HepG2 (cell line): Measurements from ENCODE around the gene CENPP. TPM values are rescaled to one million over a fixed set of nuclear protein-coding genes. Genes with fewer than 3 reads are reported as not detected.

Source experiments
- ARNTL ChIP-seq: sonication (generic); formaldehyde crosslinking; IDR thresholded peaks from 2 replicates; pipeline ENCODE4 v1.4.0; 2020; ENCODE audit warnings: mild to moderate bottlenecking, missing genetic modification reagents
- FLYWCH1 ChIP-seq: sonication (generic); formaldehyde crosslinking; IDR thresholded peaks from 2 replicates; pipeline ENCODE4 v1.8.1; 2023; ENCODE audit warnings: mild to moderate bottlenecking, missing genetic modification reagents
- HDAC1 ChIP-seq: sonication (generic); formaldehyde crosslinking; IDR thresholded peaks from 2 replicates; pipeline ENCODE4 v1.5.1; 2020; ENCODE audit warnings: mild to moderate bottlenecking, missing genetic modification reagents
- KDM1A ChIP-seq: IDR thresholded peaks from 2 replicates; pipeline ENCODE4 v1.6.1; 2016; ENCODE audit warnings: missing compliant biosample characterization
- MBNL3 ChIP-seq: fragments of 250-450 bp; sonication (Bioruptor Pico); conservative IDR thresholded peaks from 2 replicates; pipeline ENCODE4 v1.8.0; 2022; ENCODE audit warnings: mild to moderate bottlenecking, inconsistent platforms
- MYC ChIP-seq: sonication (generic); formaldehyde crosslinking; IDR thresholded peaks from 2 replicates; pipeline ENCODE4 v1.9.0; 2021; ENCODE audit warnings: missing genetic modification reagents, borderline replicate concordance
- NFE2L2 ChIP-seq: fragments of 150-350 bp; IDR thresholded peaks from 2 replicates; pipeline ENCODE4 v1.6.1; 2014; ENCODE audit warnings: low read length
- NR2F6 ChIP-seq, 2 experiments: IDR thresholded peaks; 2 replicates each; pipeline ENCODE4 v1.6.1; 2016; ENCODE audit warnings: antibody characterized with exemption in 1 of 2, mild to moderate bottlenecking in 1 of 2
- PREB ChIP-seq: sonication (generic); formaldehyde crosslinking; IDR thresholded peaks from 2 replicates; pipeline ENCODE4 v1.4.0; 2020; ENCODE audit warnings: missing genetic modification reagents
- SNAI1 ChIP-seq: sonication (generic); formaldehyde crosslinking; IDR thresholded peaks from 2 replicates; pipeline ENCODE4 v1.5.0; 2020; ENCODE audit warnings: mild to moderate bottlenecking, missing genetic modification reagents, borderline replicate concordance
- SOX6 ChIP-seq, 2 experiments: fragments of 450-650 bp in 1 of 2; sonication (generic) in 1 of 2; formaldehyde crosslinking in 1 of 2; IDR thresholded peaks; 2 replicates each; pipeline versions ENCODE4 v1.4.0 to v1.6.1; 2017 to 2020; ENCODE audit warnings: antibody characterized with exemption in 1 of 2, mild to moderate bottlenecking in 1 of 2, missing genetic modification reagents in 1 of 2
- SRSF9 ChIP-seq: fragments of 200-400 bp; formaldehyde crosslinking; IDR thresholded peaks from 2 replicates; pipeline ENCODE4 v1.6.1; 2018; ENCODE audit warnings: borderline replicate concordance, mild to moderate bottlenecking, low read depth, low read length; ENCODE audit not compliant: insufficient read depth, poor library complexity, severe bottlenecking
- TCF12 ChIP-seq, 2 experiments: fragments of 450-650 bp in 1 of 2; sonication (generic) in 1 of 2; formaldehyde crosslinking in 1 of 2; IDR thresholded peaks; 2 replicates each; pipeline versions ENCODE4 v1.6.1 to v1.8.0; 2017 to 2022; ENCODE audit warnings: antibody characterized with exemption in 1 of 2, mild to moderate bottlenecking in 1 of 2, missing genetic modification reagents in 1 of 2, moderate library complexity in 1 of 2
- ZFP1 ChIP-seq: IDR thresholded peaks from 2 replicates; pipeline ENCODE4 v1.6.1; 2016
- ZFYVE20 ChIP-seq: sonication (generic); formaldehyde crosslinking; IDR thresholded peaks from 2 replicates; pipeline ENCODE4 v1.8.0; 2023; ENCODE audit warnings: low read depth, mild to moderate bottlenecking, moderate library complexity, missing genetic modification reagents, borderline replicate concordance
- ZIK1 ChIP-seq: sonication (generic); formaldehyde crosslinking; IDR thresholded peaks from 2 replicates; pipeline ENCODE4 v1.5.0; 2020; ENCODE audit warnings: mild to moderate bottlenecking, low read depth, missing genetic modification reagents, borderline replicate concordance
- ZNF501 ChIP-seq: sonication (generic); formaldehyde crosslinking; IDR thresholded peaks from 2 replicates; pipeline ENCODE4 v1.5.1; 2020; ENCODE audit warnings: mild to moderate bottlenecking, moderate library complexity, missing genetic modification reagents
- ZNF567 ChIP-seq: sonication (generic); formaldehyde crosslinking; IDR thresholded peaks from 2 replicates; pipeline ENCODE4 v1.8.1; 2023; ENCODE audit warnings: mild to moderate bottlenecking, missing genetic modification reagents, borderline replicate concordance
- ZNF703 ChIP-seq: sonication (generic); formaldehyde crosslinking; IDR thresholded peaks from 2 replicates; pipeline ENCODE4 v1.5.1; 2020; ENCODE audit warnings: missing genetic modification reagents, mild to moderate bottlenecking, moderate library complexity, borderline replicate concordance
- ZNF713 ChIP-seq: sonication (generic); formaldehyde crosslinking; IDR thresholded peaks from 2 replicates; pipeline ENCODE4 v1.4.0; 2020; ENCODE audit warnings: mild to moderate bottlenecking, missing genetic modification reagents
- ZNF775 ChIP-seq: sonication (generic); formaldehyde crosslinking; IDR thresholded peaks from 2 replicates; pipeline ENCODE4 v1.4.0; 2020; ENCODE audit warnings: missing genetic modification reagents, mild to moderate bottlenecking, moderate library complexity, borderline replicate concordance
- polyA plus RNA-seq, 8 experiments: library from polyadenylated mRNA; depleted of rRNA in 3 of 8; stranded (reverse) in 7 of 8; unstranded in 1 of 8; fragments of >200 nt; fragmentation: Illumina TruSeq in 4 of 8; extraction: Trizol in 4 of 8; gene quantifications; 2 replicates each; pipeline versions ENCODE4 v1.2.1 to v1.2.3, GENCODE V29; 2011 to 2016; ENCODE audit warnings: low read depth in 4 of 8, missing spikeins in 1 of 8, mixed read lengths in 1 of 8; ENCODE audit not compliant: insufficient read depth in 1 of 8
- total RNA-seq, 5 experiments: library from RNA; depleted of rRNA; stranded (reverse); fragments of >200 nt; fragmentation: Illumina TruSeq; extraction: Trizol; gene quantifications; 2 replicates each; pipeline ENCODE4 v1.2.3, GENCODE V29; 2016; ENCODE audit warnings: low read depth in 1 of 5
- TF ChIP-seq, protein P1 (sequence below): sonication (generic); formaldehyde crosslinking; IDR thresholded peaks from 2 replicates; pipeline ENCODE4 v1.4.0; 2020; ENCODE audit warnings: missing genetic modification reagents
- TF ChIP-seq, protein P2 (sequence below): sonication (generic); formaldehyde crosslinking; IDR thresholded peaks from 2 replicates; pipeline ENCODE4 v1.4.0; 2020; ENCODE audit warnings: low read depth, mild to moderate bottlenecking, missing genetic modification reagents
- TF ChIP-seq, protein P3 (sequence below): sonication (generic); formaldehyde crosslinking; IDR thresholded peaks from 2 replicates; pipeline ENCODE4 v1.4.0; 2020; ENCODE audit warnings: mild to moderate bottlenecking, missing genetic modification reagents

Gene CENPP
- total and polyA plus RNA-seq, 2 of the 13 experiments (the other 11 are each of a cell fraction or from before 2014, with no cell fraction given): 2.0 to 11.4 TPM

DNA sequence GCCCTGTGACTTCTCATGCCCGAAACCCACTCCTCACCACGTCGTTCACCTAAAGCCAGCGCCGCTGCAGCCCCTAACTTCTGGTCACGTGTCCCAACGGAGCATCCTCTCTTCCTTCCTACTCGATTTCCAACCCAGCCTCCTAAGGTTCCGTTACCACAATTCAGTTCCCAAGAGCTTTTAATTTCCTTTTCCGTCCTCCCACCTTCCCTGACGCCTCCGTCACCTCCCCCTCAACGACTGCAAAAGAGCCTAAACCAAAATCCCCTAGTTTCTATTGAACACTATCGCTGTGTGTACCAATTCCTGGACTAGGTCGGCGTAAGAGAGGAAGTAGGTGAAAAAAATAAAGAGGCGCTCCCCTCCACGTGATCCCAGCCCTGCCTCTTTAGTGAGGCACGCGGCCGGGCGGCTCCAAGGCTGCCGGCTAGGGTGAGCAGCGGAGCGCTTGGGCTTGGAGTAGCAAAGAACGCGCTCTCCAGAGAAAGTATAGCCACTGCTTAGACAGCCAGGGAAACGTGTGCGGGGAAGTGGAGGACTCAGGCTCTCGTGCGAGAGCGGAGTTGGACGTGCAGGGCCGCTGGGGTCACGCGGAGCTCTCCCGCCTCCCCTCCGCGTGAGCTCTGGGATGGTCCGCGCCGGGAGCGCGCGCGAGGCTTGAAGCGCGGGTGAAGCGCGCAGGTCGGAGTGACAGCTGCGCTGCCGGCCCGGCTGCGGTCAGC, at the start of gene CENPP, which contains the start of gene NOL8 (continued):
- TF ChIP-seq ZNF703 (CRISPR knock-in tag) (peak; percentile 61), PREB (no peak), MYC (CRISPR knock-in tag) (peak; percentile 96), ZFP1 (CRISPR knock-in tag) (peak; percentile 90), TCF12 (IDR thresholded peaks at IDR 0.05) (no peak), TCF12 (CRISPR knock-in tag; IDR thresholded peaks at IDR 0.05) (peak; percentile 51; the same call in 1 of the 2 replicates), ARNTL (CRISPR knock-in tag) (peak; percentile 99), ZFYVE20 (CRISPR knock-in tag) (0 out of 2 replicates have a peak, but pooled peaks have one; percentile 47), ZNF775 (CRISPR knock-in tag) (no peak), NFE2L2 (no peak), SRSF9 (no peak), HDAC1 (CRISPR knock-in tag) (peak; percentile 100), SOX6 (IDR thresholded peaks at IDR 0.05) (no peak), SOX6 (CRISPR knock-in tag; IDR thresholded peaks at IDR 0.05) (peak; percentile 73), ZNF501 (peak; percentile 84), NR2F6 (IDR thresholded peaks at IDR 0.05) (peak; percentile 59; the same call in 1 of the 2 replicates), NR2F6 (CRISPR knock-in tag; IDR thresholded peaks at IDR 0.05) (peak; percentile 6; the same call in 1 of the 2 replicates), ZNF567 (CRISPR knock-in tag) (no peak), KDM1A (CRISPR knock-in tag) (no peak), MBNL3 (CRISPR knock-in tag) (no peak), ZIK1 (CRISPR knock-in tag) (no peak; the same call in 1 of the 2 replicates), ZNF713 (CRISPR knock-in tag) (no peak), SNAI1 (CRISPR knock-in tag) (peak; percentile 81; the same call in 1 of the 2 replicates), FLYWCH1 (CRISPR knock-in tag) (no peak)
- TF ChIP-seq, protein P1, sequence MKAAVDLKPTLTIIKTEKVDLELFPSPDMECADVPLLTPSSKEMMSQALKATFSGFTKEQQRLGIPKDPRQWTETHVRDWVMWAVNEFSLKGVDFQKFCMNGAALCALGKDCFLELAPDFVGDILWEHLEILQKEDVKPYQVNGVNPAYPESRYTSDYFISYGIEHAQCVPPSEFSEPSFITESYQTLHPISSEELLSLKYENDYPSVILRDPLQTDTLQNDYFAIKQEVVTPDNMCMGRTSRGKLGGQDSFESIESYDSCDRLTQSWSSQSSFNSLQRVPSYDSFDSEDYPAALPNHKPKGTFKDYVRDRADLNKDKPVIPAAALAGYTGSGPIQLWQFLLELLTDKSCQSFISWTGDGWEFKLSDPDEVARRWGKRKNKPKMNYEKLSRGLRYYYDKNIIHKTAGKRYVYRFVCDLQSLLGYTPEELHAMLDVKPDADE (CRISPR knock-in tag): no peak
- TF ChIP-seq, protein P2, sequence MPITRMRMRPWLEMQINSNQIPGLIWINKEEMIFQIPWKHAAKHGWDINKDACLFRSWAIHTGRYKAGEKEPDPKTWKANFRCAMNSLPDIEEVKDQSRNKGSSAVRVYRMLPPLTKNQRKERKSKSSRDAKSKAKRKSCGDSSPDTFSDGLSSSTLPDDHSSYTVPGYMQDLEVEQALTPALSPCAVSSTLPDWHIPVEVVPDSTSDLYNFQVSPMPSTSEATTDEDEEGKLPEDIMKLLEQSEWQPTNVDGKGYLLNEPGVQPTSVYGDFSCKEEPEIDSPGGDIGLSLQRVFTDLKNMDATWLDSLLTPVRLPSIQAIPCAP: no peak
- TF ChIP-seq, protein P3, sequence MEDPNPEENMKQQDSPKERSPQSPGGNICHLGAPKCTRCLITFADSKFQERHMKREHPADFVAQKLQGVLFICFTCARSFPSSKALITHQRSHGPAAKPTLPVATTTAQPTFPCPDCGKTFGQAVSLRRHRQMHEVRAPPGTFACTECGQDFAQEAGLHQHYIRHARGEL (CRISPR knock-in tag): peak; percentile 80; the same call in 1 of the 2 replicates
